Measurements from ENCODE around the gene HOXA7. TPM values are rescaled to one million over a fixed set of nuclear protein-coding genes. Genes with fewer than 3 reads are reported as not detected.

Gene HOXA7
- total RNA-seq, 1 donor from 2014 or later: 5.2 TPM

GRCh38 chr7:27106901-27107240 is 49.6 kb downstream of the HOXA7 start:
- ATAC-seq: no peak

DNA sequence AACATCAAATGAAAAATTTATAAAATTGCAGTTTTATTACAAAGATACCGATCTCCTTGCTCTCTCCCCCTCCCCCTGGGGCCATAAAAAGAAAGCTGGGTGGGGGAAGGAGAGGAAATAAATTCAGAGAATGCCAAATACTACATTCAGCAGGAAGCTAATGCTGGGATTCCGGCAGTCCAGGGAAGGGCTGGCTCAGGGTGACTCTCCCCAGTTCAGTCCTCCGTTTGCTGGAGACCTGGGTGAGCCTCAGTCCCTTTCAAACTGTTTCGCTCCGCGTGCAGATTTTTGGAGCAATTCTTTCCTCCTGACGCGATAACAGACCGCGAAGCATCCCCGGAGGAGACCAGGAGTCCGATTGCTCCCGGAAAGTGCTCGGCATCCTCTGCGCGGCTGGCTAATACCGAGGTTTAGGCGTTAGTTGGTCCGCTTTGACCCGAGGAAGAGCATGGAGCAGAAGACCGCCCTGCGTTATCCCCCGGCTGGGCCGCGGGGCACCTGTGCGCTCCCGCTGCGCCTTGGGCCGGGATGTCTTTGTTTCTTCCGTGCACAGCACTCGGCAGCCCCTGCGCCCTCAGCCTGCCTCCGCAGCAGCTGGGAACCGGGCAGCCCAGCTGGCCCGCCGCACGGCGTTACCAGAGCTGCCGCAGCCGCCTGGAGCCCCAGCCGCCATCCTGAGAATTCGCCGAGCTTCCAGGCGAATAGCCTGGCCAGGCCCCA is 50.1 kb downstream of the HOXA7 start:
- ATAC-seq: no peak

DNA sequence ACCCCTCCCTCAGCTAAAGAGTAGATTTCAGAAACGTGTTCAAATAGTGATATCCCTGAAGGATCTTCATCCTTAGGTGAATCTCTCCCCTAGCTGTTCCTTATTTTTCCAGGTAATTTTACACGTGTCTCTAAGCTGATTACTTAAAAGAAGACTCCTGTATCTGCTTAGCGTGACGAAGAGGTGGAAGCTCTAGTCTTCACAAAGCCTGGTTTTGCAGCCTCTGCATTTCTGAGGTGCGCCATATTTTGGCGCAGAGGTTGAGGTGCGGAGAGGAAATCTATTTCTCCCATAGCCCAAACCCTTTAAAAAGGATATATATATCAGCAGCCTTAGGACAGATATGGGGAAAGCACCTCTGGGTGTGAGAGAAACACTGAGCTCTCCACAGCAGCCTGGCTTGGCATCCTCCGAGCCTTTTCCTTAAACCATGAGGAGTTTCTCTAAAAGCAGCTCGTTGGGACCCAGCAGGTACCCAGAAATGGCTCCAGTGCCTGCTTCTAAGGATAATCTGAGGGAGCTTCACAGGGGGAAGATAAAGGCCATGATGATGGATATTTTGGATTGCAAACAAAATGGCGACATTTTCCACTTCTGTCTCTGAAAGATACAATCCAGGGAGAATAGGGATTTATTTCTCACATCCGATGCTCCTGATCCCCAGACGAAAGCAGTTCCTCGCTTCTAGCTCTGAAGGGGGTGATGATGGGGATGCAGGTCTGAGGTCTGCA is 51.0 kb downstream of the HOXA7 start:
- no peak for ATAC-seq

DNA sequence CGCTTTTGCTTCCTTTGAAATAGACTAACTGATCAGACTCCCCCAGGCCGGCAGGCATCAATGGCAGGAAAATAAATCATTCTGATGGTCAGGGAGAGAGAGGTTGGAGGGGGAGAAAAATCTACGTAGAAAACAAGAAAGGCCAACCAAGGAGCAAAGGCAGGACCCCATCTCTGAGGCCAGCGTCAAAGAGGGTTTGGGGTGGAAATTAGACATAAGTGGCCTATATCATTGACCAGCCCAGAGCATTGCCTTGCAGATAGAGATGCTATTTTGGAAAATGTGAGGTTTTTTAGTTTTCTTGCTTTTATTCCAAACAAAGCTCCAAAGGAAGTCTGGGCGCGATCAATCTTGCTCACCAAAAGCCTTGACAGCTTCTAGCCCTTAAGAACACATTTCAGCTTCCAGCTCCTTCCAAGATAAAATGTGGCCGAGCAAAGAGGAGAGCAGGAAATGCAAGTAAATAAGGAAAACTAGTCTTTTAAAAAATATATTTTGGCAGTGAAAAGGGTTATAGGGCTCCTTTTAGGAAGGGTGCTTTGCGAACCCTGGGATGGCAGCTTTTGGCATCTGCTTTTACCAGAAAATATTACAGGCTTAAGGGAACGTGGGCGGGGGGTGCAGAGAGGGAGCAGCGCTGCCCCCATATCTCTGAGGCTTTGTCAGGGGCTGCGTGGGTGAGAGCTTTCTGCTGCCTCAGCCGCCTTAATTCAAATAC is 52.0 kb downstream of the HOXA7 start:
- ATAC-seq: no peak

Other genes starting within 250 kb of the HOXA7 start
- gene HOXA1, start 60.7 kb downstream of the HOXA7 start, total RNA-seq: 3.2 TPM
- gene HOXA2, start 54.0 kb downstream of the HOXA7 start, total RNA-seq: 1.1 TPM
- 5.5 TPM for gene HOXA4, start 25.9 kb downstream of the HOXA7 start, total RNA-seq
- 5.6 TPM for gene HOXA5, start 13.0 kb downstream of the HOXA7 start, total RNA-seq
- gene HOXA6, start 8.9 kb downstream of the HOXA7 start, total RNA-seq: 1.7 TPM
- gene HOXA3, start 4.1 kb downstream of the HOXA7 start, total RNA-seq: 5.4 TPM
- gene HOXA9, start 8.9 kb upstream of the HOXA7 start, total RNA-seq: 1.7 TPM
- gene HOXA10, start 17.6 kb upstream of the HOXA7 start, total RNA-seq: 1.1 TPM
- gene HOXA11, start 28.6 kb upstream of the HOXA7 start, total RNA-seq: not detected
- gene HOXA13, start 43.4 kb upstream of the HOXA7 start, total RNA-seq: not detected
- not detected for gene EVX1, start 86.1 kb upstream of the HOXA7 start, total RNA-seq

All from esophagus mucosa (tissue), 1 donor.